GM18526 (cell line): Measurements from ENCODE around the gene STRIP1.

Source experiments
- POLR2A ChIP-seq: IDR thresholded peaks from 3 replicates; pipeline ENCODE4 v1.6.1; 2011; ENCODE audit not compliant: insufficient read length; ENCODE audit errors: extremely low read depth

STRIP1 gene

GRCh38 chr1:110033421-110033820, 1.0 kb upstream of the STRIP1 start:
- TF ChIP-seq POLR2A: no peak

- TF ChIP-seq POLR2A: no peak
Observed at GRCh38 chr1:110034040-110034450, 379 bp upstream of the STRIP1 start.

GRCh38 chr1:110035236-110035752, 870 bp downstream of the STRIP1 start:
- TF ChIP-seq POLR2A: no peak

- no peak for TF ChIP-seq POLR2A
Observed at GRCh38 chr1:110038271-110038670, 3.8 kb downstream of the STRIP1 start.

- TF ChIP-seq POLR2A: no peak
Observed at GRCh38 chr1:110039641-110040040, 5.2 kb downstream of the STRIP1 start.

- TF ChIP-seq POLR2A: no peak
Observed at GRCh38 chr1:110040548-110040947, 6.1 kb downstream of the STRIP1 start.

GRCh38 chr1:110043016-110043415, 8.6 kb downstream of the STRIP1 start:
- no peak for TF ChIP-seq POLR2A

GRCh38 chr1:110047463-110047862, 13.0 kb downstream of the STRIP1 start:
- no peak for TF ChIP-seq POLR2A

- no peak for TF ChIP-seq POLR2A
Observed at GRCh38 chr1:110048240-110048639, 13.8 kb downstream of the STRIP1 start.

GRCh38 chr1:110048923-110049601, 14.6 kb downstream of the STRIP1 start:
- TF ChIP-seq POLR2A: no peak

GRCh38 chr1:110049801-110050601, 15.6 kb downstream of the STRIP1 start:
- TF ChIP-seq POLR2A: no peak

GRCh38 chr1:110050602-110051261, 16.3 kb downstream of the STRIP1 start:
- no peak for TF ChIP-seq POLR2A

GRCh38 chr1:110051262-110051648, 16.8 kb downstream of the STRIP1 start:
- TF ChIP-seq POLR2A: no peak

- TF ChIP-seq POLR2A: no peak
Observed at GRCh38 chr1:110053552-110054428, 19.4 kb downstream of the STRIP1 start.
